H1 (cell line): Measurements from ENCODE around the gene TINCR. TPM values are rescaled to one million over a fixed set of nuclear protein-coding genes. Genes with fewer than 3 reads are reported as not detected.

Experiments
- CTCF ChIA-PET: fragments of 300-600 bp; sonication (Branson Sonifier 250); formaldehyde crosslinking; loops from one replicate; lab custom pipeline; 2021; ENCODE audit not compliant: partially characterized antibody; lab: Charles Lee
- POLR2A ChIA-PET: fragments of 300-600 bp; sonication (Branson Sonifier 250); formaldehyde crosslinking; loops from one replicate; lab custom pipeline; 2021; ENCODE audit warnings: inconsistent platforms; ENCODE audit not compliant: partially characterized antibody; lab: Charles Lee
- DNase-seq, 2 experiments: peaks; one replicate each; pipeline versions ENCODE4 v3.0.0 to v3.0.0-alpha.2; 2010 to 2022; ENCODE audit warnings: low spot score in 2 of 2, low read depth in 1 of 2, mixed read lengths in 1 of 2
- FAIRE-seq: peaks from 2 replicates; lab custom pipeline; 2011; peaks lifted over from hg19 to GRCh38; lab: Jason Lieb, UNC
- H2AFZ ChIP-seq: 2 replicates; pipeline ENCODE4 v1.8.1; 2012; ENCODE audit warnings: low read length, inconsistent platforms
- H2AK5ac ChIP-seq: 2 replicates; pipeline ENCODE4 v1.6.1; 2013; ENCODE audit warnings: low read depth, low read length
- H2BK120ac ChIP-seq: replicated peaks from 2 replicates; pipeline ENCODE3; 2013; ENCODE audit warnings: low read depth, low read length, inconsistent platforms
- H2BK12ac ChIP-seq: 2 replicates; pipeline ENCODE4 v1.6.1; 2013; ENCODE audit warnings: low read depth, low read length
- H2BK15ac ChIP-seq: 2 replicates; pipeline ENCODE4 v1.6.1; 2013; ENCODE audit warnings: low read length
- H2BK20ac ChIP-seq: 2 replicates; pipeline ENCODE4 v1.6.1; 2013; ENCODE audit warnings: low read length
- H2BK5ac ChIP-seq: 2 replicates; pipeline ENCODE4 v1.6.1; 2013; ENCODE audit warnings: low read depth, low read length
- H3K14ac ChIP-seq: 2 replicates; pipeline ENCODE4 v1.6.1; 2013; ENCODE audit warnings: inconsistent platforms; ENCODE audit not compliant: insufficient read length
- H3K18ac ChIP-seq: 2 replicates; pipeline ENCODE4 v1.6.1; 2013; ENCODE audit warnings: low read length; ENCODE audit errors: extremely low read depth
- H3K23ac ChIP-seq: 2 replicates; pipeline ENCODE4 v1.6.1; 2013; ENCODE audit warnings: inconsistent platforms; ENCODE audit not compliant: insufficient read length
- H3K23me2 ChIP-seq: 2 replicates; pipeline ENCODE4 v1.6.1; 2013; ENCODE audit warnings: low read depth, low read length
- H3K27ac ChIP-seq: 2 replicates; pipeline ENCODE4 v1.6.1; 2011; ENCODE audit warnings: low read depth, low read length, inconsistent platforms
- H3K27me3 ChIP-seq, 4 experiments: replicated peaks in 1 of 4; 1 replicate in 1 of 4; 2 replicates in 3 of 4; pipeline versions ENCODE4 v1.6.1 to v1.8.1; 2011 to 2013; ENCODE audit warnings: low read length in 3 of 4, mild to moderate bottlenecking in 3 of 4, inconsistent platforms in 2 of 4, mixed read lengths in 2 of 4, moderate library complexity in 1 of 4; ENCODE audit not compliant: control insufficient read depth in 3 of 4, insufficient read depth in 3 of 4; ENCODE audit errors: extremely low read depth in 1 of 4
- H3K36me3 ChIP-seq, 4 experiments: 2 replicates each; pipeline versions ENCODE4 v1.6.1 to v1.8.1; 2011 to 2013; ENCODE audit warnings: mild to moderate bottlenecking in 4 of 4, low read length in 3 of 4, moderate library complexity in 2 of 4, control low read depth in 1 of 4, inconsistent platforms in 1 of 4; ENCODE audit not compliant: insufficient read depth in 4 of 4, control insufficient read depth in 2 of 4
- H3K4ac ChIP-seq: replicated peaks from 2 replicates; pipeline ENCODE3; 2013; ENCODE audit warnings: low read length, low read depth, mixed read lengths, inconsistent platforms; ENCODE audit not compliant: insufficient read length
- H3K4me1 ChIP-seq, 4 experiments: replicated peaks in 1 of 4; 1 replicate in 1 of 4; 2 replicates in 3 of 4; pipeline versions ENCODE4 v1.6.1 to v1.8.1; 2011 to 2013; ENCODE audit warnings: low read length in 3 of 4, inconsistent platforms in 2 of 4, mixed read lengths in 1 of 4; ENCODE audit not compliant: insufficient read depth in 4 of 4, control insufficient read depth in 3 of 4
- H3K4me2 ChIP-seq, 2 experiments: 2 replicates each; pipeline versions ENCODE4 v1.6.1 to v1.8.1; 2011 to 2013; ENCODE audit warnings: low read depth in 2 of 2, low read length in 2 of 2, control low read depth in 1 of 2, inconsistent platforms in 1 of 2, mild to moderate bottlenecking in 1 of 2; ENCODE audit not compliant: insufficient read depth in 1 of 2
- H3K4me3 ChIP-seq, 4 experiments: fragments of 200-600, 300-600 bp in 1 of 4; sonication (generic), shearing (Covaris generic), sonication (Bioruptor Twin) in 1 of 4; 2 replicates each; pipeline versions ENCODE4 v1.5.1 to v1.8.1; 2011 to 2016; ENCODE audit warnings: low read length in 4 of 4, low read depth in 3 of 4, control low read depth in 2 of 4, inconsistent platforms in 2 of 4, mild to moderate bottlenecking in 2 of 4, mixed read lengths in 1 of 4, moderate library complexity in 1 of 4; ENCODE audit not compliant: insufficient read depth in 2 of 4; ENCODE audit errors: extremely low read depth in 1 of 4
- H3K56ac ChIP-seq: replicated peaks from 2 replicates; pipeline ENCODE3; 2013; ENCODE audit warnings: low read depth, mild to moderate bottlenecking, mixed read lengths, low read length, inconsistent platforms; ENCODE audit not compliant: insufficient read length
- H3K79me1 ChIP-seq: 2 replicates; pipeline ENCODE4 v1.6.1; 2013; ENCODE audit warnings: low read depth, low read length, control low read depth
- H3K79me2 ChIP-seq, 2 experiments: 2 replicates each; pipeline versions ENCODE4 v1.6.1 to v1.8.1; 2012 to 2013; ENCODE audit warnings: low read length in 2 of 2, mild to moderate bottlenecking in 2 of 2, inconsistent platforms in 1 of 2; ENCODE audit not compliant: insufficient read depth in 2 of 2, control insufficient read depth in 1 of 2
- H3K9ac ChIP-seq, 4 experiments: replicated peaks in 1 of 4; 1 replicate in 1 of 4; 2 replicates in 3 of 4; pipeline versions ENCODE4 v1.6.1 to v1.8.1; 2011 to 2013; ENCODE audit warnings: low read depth in 3 of 4, low read length in 3 of 4, control low read depth in 2 of 4, mild to moderate bottlenecking in 2 of 4, moderate library complexity in 2 of 4, inconsistent platforms in 1 of 4; ENCODE audit errors: extremely low read depth in 1 of 4
- H3K9me3 ChIP-seq, 2 experiments: 2 replicates each; pipeline versions ENCODE4 v1.6.1 to v1.8.1; 2012 to 2013; ENCODE audit warnings: mild to moderate bottlenecking in 2 of 2, moderate library complexity in 2 of 2, control low read depth in 1 of 2, inconsistent platforms in 1 of 2, low read depth in 1 of 2, low read length in 1 of 2, mixed read lengths in 1 of 2; ENCODE audit not compliant: insufficient read depth in 2 of 2
- H4K20me1 ChIP-seq, 2 experiments: replicated peaks in 1 of 2; 2 replicates each; pipeline versions ENCODE3 to v1.8.1; 2011 to 2013; ENCODE audit warnings: inconsistent platforms in 2 of 2, low read length in 2 of 2, mild to moderate bottlenecking in 1 of 2; ENCODE audit not compliant: insufficient read depth in 2 of 2, control insufficient read depth in 1 of 2
- H4K5ac ChIP-seq: 2 replicates; pipeline ENCODE4 v1.6.1; 2013; ENCODE audit warnings: low read length, low read depth, mixed read lengths, inconsistent platforms; ENCODE audit not compliant: insufficient read length
- H4K8ac ChIP-seq: 2 replicates; pipeline ENCODE4 v1.8.0; 2013; ENCODE audit warnings: mild to moderate bottlenecking, moderate library complexity, low read length, inconsistent platforms; ENCODE audit not compliant: insufficient read depth; ENCODE audit errors: extremely low read depth
- H4K91ac ChIP-seq: replicated peaks from 2 replicates; pipeline ENCODE3; 2013; ENCODE audit warnings: low read length, mixed read lengths, inconsistent platforms; ENCODE audit not compliant: insufficient read length
- BCL11A ChIP-seq, 2 experiments: IDR thresholded peaks; one replicate each; pipeline ENCODE4 v1.6.1; 2011; ENCODE audit warnings: low read depth in 2 of 2, low read length in 2 of 2, mild to moderate bottlenecking in 2 of 2
- CHD2 ChIP-seq: IDR thresholded peaks from 2 replicates; pipeline ENCODE4 v1.6.1; 2012; ENCODE audit warnings: low read length, improper control_type of control experiment
- EGR1 ChIP-seq: IDR thresholded peaks from 2 replicates; pipeline ENCODE4 v1.6.1; 2011; ENCODE audit warnings: low read depth, low read length, borderline replicate concordance
- EZH2 ChIP-seq: fragments of 200-600 bp; sonication (generic); IDR thresholded peaks from 2 replicates; pipeline ENCODE4 v1.7.1; 2012; ENCODE audit warnings: low read depth, mild to moderate bottlenecking, moderate library complexity, low read length, inconsistent platforms; ENCODE audit not compliant: severe bottlenecking
- HDAC6 ChIP-seq: IDR thresholded peaks from one replicate; pipeline ENCODE4 v1.7.1; 2012; ENCODE audit warnings: low read depth, mild to moderate bottlenecking, inconsistent platforms, low read length, moderate library complexity
- KDM5A ChIP-seq: fragments of 200-600 bp; IDR thresholded peaks from 2 replicates; pipeline ENCODE4 v1.7.1; 2012; ENCODE audit warnings: mild to moderate bottlenecking, low read length, inconsistent platforms, mixed read lengths
- POU5F1 ChIP-seq: IDR thresholded peaks from 2 replicates; pipeline ENCODE4 v1.6.1; 2011; ENCODE audit warnings: low read depth, mild to moderate bottlenecking, low read length, moderate library complexity
- RBBP5 ChIP-seq: IDR thresholded peaks from 2 replicates; pipeline ENCODE4 v1.7.1; 2012; ENCODE audit warnings: low read depth, mild to moderate bottlenecking, inconsistent platforms, low read length, moderate library complexity, borderline replicate concordance
- SIRT6 ChIP-seq: IDR thresholded peaks from one replicate; pipeline ENCODE4 v1.7.1; 2012; ENCODE audit warnings: low read length, inconsistent platforms
- ZNF274 ChIP-seq: IDR thresholded peaks from 2 replicates; pipeline ENCODE4 v1.7.0; 2012; ENCODE audit warnings: low read length, borderline replicate concordance; ENCODE audit errors: extremely low read depth
- WGBS, 2 experiments: shearing (Covaris generic) in 1 of 2; methylation state at CpG; one replicate each; pipeline versions ENCODE4 v1.1.6 to v1.1.7; 2013 to 2015; ENCODE audit warnings: low lambda C conversion rate in 2 of 2, mixed read lengths in 2 of 2, inconsistent platforms in 1 of 2, low coverage in 1 of 2, missing lambda C conversion rate in 1 of 2; ENCODE audit not compliant: insufficient replicate concordance in 2 of 2, insufficient coverage in 1 of 2, insufficient read length in 1 of 2; ENCODE audit errors: extremely low coverage in 1 of 2, missing lambda C conversion rate in 1 of 2; 5-methylcytosine and 5-hydroxymethylcytosine counted together
- polyA plus RNA-seq, 7 experiments: library from polyadenylated mRNA; depleted of rRNA in 3 of 7; stranded (reverse) in 5 of 7; unstranded in 2 of 7; fragments of >200 nt in 5 of 7; fragments of 200-250 nt in 2 of 7; gene quantifications; 1 replicate in 5 of 7; 2 replicates in 1 of 7; 4 replicates in 1 of 7; pipeline versions ENCODE4 v1.2.1 to v1.2.3, GENCODE V29; 2011 to 2013; ENCODE audit warnings: missing spikeins in 2 of 7, mixed read lengths in 2 of 7
- total RNA-seq: library from RNA; stranded (reverse); fragmentation: NEBNext Ultra II Directional; extraction: Animal tissue kit (Norgen Biotek cat#: 25700); gene quantifications from 2 replicates; pipeline ENCODE4 v1.2.1, GENCODE V29; 2021

Gene TINCR
- total and polyA plus RNA-seq, 2 of the 8 experiments (the other 6 are each of a cell fraction or from before 2014, with no cell fraction given) = 0.52 to 1.4 TPM

GRCh38 chr19:5595745-5596144, 28.0 kb upstream of the TINCR start:
- Histone ChIP-seq H4K8ac (no peak overlapping the region), H3K4me1 (no peaks in the 10 kb centered on the region), H3K9ac (no peak overlapping the region), H2BK15ac (no peak overlapping the region), H4K91ac (no peak overlapping the region), H3K14ac (no peak overlapping the region), H3K23me2 (no peaks in the 10 kb centered on the region), H3K79me2 (no peaks in the 10 kb centered on the region), H3K4ac (no peak overlapping the region), H3K4me2 (no peak overlapping the region), H3K4me3 (no peak overlapping the region), H2BK120ac (no peak overlapping the region), H4K5ac (no peak overlapping the region), H3K36me3 (peaks cover 41 to 89% (median 77%) of the 10 kb centered on the region in 4 experiments), H3K9me3 (no peaks in the 10 kb centered on the region), H2BK20ac (no peak overlapping the region), H2BK12ac (no peak overlapping the region), H3K56ac (no peak overlapping the region)
- CTCF ChIA-PET = interaction anchor here (0.8 to 1.7 kb wide), 4 partner anchors 18 to 59 kb away, joined by 3 to 5 read pairs (median 3); no protein-coding TSS in a partner anchor
- FAIRE-seq = no peak
- no peak for DNase-seq
- TF ChIP-seq KDM5A (no peak), EGR1 (no peak), CHD2 (no peak), BCL11A (IDR thresholded peaks at IDR 0.05; ENCODE audit: low read depth in 2 of 2, low read length in 2 of 2) (no peak), ZNF274 (no peak), SIRT6 (no peak), EZH2 (no peak), POU5F1 (no peak), HDAC6 (no peak), RBBP5 (no peak)
- TF ChIP-seq, all 59 proteins: peak for 0
- no peaks in the 10 kb centered on the region for H3K27me3 ChIP-seq
- POLR2A ChIA-PET = interaction anchor here (1.0 kb wide), 2 partner anchors 53 to 72 kb away, joined by 3 read pairs; no protein-coding TSS in a partner anchor
- H3K27ac ChIP-seq = no peak overlapping the region
- H4K20me1 ChIP-seq = peaks cover 2 to 18% of the 10 kb centered on the region in 2 experiments
- 93% methylated on average over 9 of the region's 9 CpGs; no CpG with 5 or more reads in 1 of the 2 experiments for WGBS, 2 experiments
- H2BK5ac ChIP-seq = no peak overlapping the region
- no peak overlapping the region for H3K18ac ChIP-seq
- H3K79me1 ChIP-seq = peaks cover 3% of the 10 kb centered on the region; the same call in 1 of the 2 replicates
- H2AK5ac ChIP-seq = no peak overlapping the region
- no peak overlapping the region for H2AFZ ChIP-seq
- no peak overlapping the region for H3K23ac ChIP-seq
